TTC549 (cell line): ENCODE data around the gene ARAP2.

Experiments used
- FAIRE-seq: peaks from 2 replicates; lab custom pipeline; 2012; peaks lifted over from hg19 to GRCh38; lab: Jason Lieb, UNC

ARAP2 gene

GRCh38 chr4:36244257-36245082 is at the start of gene ARAP2:
Gene ARAP2 (minus strand): TSS chr4:36244514. CDS start chr4:36229486, 15,028 bp downstream.
- no peak for FAIRE-seq

- no peak for FAIRE-seq
Measured at GRCh38 chr4:36292556-36293188, 48.4 kb upstream of the ARAP2 start.

- FAIRE-seq, result no peak
Measured at GRCh38 chr4:36290641-36291040, 46.3 kb upstream of the ARAP2 start.

DNA sequence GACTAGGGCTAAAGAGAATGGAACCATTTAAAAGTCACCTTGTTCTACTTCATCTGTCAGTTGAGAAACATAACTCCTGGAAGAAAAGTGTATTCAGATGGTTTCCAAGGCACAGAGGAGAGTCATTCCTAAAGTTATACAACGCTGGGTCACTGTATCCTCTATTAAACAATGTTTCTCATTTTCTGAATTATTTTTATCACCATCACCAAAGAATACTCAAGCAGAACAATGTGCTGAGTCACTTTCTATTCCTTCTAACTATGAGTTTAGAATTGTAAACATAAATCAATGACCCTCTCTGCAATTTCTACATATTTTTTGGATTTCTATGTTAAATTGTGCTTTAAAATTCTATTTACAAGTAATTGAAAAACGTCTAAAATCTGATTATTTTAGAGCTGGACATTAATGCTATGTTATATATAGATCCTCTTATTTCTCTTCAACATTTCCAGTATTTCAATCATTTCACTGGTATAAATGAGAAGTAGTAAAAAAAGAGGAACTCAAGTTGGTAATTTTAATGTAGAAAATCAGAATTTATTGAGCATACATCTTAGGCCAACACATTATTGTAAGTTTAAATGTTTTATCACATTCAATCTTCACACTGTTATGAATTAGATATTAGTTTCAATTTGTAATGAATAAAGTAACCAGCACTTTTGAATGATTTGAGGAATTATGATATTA is 44.6 kb upstream of the ARAP2 start:
- no peak for FAIRE-seq

DNA sequence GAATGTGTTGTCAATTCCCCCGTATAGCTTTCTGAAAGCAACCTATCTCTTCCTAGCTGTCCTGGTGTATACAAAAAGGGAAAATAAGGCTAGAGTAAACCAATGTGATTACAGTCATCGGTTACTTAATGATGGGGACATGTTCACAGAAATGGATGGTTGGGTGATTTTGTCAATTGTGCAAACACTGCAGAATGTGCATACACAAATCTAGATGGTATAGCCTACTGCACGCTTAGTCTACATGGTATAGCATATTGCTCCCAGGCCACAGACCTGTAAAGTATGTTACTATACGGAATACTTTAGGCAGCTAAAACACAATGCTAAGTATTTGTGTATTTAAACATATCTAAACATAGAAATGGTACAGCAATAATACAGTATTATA is 42.2 kb upstream of the ARAP2 start:
- no peak for FAIRE-seq

GRCh38 chr4:36285784-36286480 is 41.6 kb upstream of the ARAP2 start:
- no peak for FAIRE-seq

DNA sequence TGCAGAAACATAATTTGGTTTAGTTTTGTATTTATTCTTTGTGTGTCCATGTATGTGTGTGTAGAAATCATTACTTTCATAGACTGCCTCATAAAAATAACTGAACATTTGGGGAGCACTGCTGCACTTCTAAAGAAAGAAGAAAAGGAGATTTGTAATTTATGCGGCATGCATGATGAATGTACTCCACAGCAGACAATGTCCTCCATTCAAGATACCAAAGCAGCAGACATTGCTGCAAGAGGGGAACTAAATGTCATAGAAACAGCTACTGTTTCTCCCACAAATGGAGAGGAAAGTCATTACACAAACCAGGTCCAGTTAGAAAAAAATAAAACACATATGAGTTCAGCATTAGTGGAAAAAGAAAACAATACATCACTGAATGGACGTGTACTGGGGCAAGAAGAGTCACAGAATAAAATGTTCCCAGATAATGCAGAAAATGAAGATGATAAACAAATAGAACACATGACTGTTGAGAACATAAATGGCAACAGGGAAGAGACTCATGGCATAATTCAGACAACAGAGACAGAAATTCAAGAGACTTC is 39.7 kb upstream of the ARAP2 start:
- FAIRE-seq, result no peak

DNA sequence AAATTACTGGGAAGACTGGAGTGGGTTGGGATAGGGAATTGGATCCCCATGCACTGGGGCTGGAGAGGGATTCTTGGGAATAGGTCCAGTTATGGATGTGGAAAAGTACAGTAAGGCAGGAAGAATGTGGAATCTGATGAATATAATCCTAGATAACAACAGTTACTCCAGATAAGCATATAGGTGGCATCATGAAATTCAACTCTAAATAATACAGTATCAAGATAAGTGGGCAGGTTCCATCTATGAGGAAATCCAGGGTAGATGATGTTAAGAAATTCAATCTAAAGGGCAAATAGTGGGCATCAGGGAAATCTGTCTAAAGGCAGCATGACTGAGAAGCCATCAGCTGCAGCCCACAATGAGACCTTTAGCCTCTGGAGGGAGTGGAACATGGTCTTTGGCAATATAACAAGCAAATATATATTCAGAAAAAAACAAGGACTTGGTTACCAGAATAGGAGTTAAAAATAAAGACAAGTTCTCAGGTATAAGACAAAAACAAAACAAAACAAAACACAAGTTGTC is 38.3 kb upstream of the ARAP2 start:
- FAIRE-seq, result no peak

- FAIRE-seq, result no peak
Measured at GRCh38 chr4:36281384-36282106, 37.2 kb upstream of the ARAP2 start, which contains the start of gene DTHD1. Gene DTHD1 (plus strand): TSS chr4:36281616. CDS start chr4:36281759, 143 bp downstream.

DNA sequence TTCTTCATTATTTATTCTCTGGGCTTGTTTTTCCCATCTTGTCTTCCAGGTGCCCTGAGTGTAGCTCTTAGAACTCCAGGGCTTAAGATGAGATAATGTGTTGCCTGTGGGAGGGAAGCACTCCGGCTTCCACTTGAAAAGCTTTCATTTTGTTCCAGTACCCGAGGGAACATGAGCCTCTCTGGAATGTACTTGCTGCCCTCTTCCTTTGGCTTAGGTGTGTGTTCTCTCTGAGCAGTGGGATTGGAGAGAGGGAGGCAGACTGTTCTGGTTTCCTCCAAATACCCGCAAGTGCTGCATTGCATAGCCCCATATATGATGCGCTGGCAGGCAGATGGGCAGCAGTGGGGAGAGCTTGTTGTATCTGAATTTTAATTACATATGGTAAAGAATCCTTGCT is 36.2 kb upstream of the ARAP2 start:
- FAIRE-seq, result no peak

DNA sequence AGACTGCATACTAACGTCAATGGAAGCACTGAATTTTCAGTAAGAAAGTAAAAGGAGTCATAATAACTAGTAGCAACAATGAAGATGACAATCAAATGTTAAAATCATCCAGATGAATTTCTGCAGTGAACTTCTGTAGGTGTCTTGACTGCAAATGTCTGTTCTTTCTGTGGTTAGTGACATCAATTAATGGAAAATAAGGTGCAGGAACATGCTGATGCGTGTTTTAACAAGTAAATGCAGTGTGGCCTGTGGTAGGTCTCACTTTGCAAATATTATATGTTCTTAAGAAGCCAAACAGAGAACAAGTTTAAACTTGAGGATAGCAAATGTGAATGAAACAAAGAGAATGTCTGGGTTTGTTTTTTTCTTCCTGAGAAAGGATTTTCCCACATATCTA is 34.5 kb upstream of the ARAP2 start:
- FAIRE-seq, result no peak

GRCh38 chr4:36277533-36277932 is 33.2 kb upstream of the ARAP2 start:
- no peak for FAIRE-seq

- no peak for FAIRE-seq
Measured at GRCh38 chr4:36274158-36274557, 29.8 kb upstream of the ARAP2 start.

GRCh38 chr4:36273276-36273675 is 29.0 kb upstream of the ARAP2 start:
- no peak for FAIRE-seq

- no peak for FAIRE-seq
Measured at GRCh38 chr4:36269533-36270173, 25.3 kb upstream of the ARAP2 start.

DNA sequence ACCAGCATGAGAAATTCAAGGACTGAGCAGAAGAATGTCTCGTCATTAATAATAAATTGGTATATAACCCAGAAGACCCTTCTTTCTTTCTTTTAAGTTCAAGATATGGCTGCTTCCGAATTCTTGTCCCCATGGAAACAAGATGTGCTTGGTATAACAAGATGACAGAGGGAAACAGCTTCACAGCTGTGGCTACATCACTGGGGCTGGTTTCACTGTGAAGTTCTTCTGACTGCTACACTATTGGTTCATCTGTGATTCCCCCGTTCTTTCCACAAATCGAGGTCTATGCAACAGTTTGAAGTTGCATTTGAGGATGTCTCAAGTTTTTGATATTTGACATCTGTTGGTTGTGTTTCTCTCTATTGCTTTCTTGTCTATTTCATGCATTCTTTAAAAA is 24.8 kb upstream of the ARAP2 start:
- FAIRE-seq, result no peak

- FAIRE-seq, result no peak
Measured at GRCh38 chr4:36267486-36268268, 23.4 kb upstream of the ARAP2 start.

DNA sequence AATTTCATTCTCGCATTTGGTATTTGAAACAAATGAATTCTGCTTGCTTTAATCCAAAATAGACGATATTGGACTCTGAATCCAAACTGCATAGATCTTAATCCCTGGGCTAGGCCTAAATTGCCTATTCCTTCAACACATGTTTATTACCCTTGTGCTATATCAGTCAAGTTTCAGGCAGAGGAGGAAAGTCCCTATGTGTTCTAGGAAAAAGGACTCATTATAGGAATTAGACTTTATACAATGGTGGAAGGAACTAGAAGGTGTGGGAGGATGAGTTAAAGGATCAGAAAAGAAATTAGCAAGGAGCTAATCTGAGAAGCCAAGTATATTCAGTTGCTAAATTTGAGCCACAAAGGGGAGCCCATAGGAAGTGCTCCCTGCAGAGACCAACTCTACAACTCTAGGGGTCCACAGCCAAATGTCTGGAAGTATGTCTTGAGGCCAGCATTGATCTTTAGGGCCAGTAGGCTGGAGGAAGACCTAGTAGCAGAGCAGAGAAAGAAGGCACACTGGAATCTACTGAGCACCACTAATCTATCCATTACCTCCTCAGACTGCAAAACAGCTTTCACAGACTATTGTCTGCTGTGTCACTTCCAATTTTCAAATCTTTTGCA is 20.0 kb upstream of the ARAP2 start:
- FAIRE-seq, result no peak

DNA sequence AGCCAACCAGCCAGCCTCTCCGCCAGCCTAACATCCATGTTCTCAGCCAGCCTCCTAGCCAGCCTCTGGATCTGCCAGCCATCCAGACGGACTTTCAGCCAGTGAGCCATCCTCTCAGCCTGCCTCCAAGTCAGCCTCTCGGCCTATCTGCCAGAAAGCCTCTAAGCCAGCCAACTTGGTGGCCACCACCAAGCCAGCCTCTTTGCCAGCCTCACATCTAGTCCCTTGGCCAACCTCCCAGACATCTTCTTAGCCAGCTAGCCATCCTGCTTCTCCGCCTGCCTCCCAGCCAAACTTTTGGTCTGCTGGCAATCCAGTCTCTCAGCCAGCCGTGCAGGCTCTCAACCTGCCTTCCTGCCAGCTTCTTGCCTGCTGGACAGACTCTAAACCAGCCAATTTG is 16.4 kb upstream of the ARAP2 start:
- no peak for FAIRE-seq
